NCI-H1048 (cell line): ENCODE measurements around the gene RFX1.
"Not testable (repeated sequence)": the region's sequence is repeated elsewhere in the genome, so short reads cannot be mapped to it uniquely, and the experiment has no call there.

Source experiments
- DNase-seq: peaks from one replicate; lab custom pipeline; 2025; lab: John Stamatoyannopoulos, UW

Gene RFX1

DNA sequence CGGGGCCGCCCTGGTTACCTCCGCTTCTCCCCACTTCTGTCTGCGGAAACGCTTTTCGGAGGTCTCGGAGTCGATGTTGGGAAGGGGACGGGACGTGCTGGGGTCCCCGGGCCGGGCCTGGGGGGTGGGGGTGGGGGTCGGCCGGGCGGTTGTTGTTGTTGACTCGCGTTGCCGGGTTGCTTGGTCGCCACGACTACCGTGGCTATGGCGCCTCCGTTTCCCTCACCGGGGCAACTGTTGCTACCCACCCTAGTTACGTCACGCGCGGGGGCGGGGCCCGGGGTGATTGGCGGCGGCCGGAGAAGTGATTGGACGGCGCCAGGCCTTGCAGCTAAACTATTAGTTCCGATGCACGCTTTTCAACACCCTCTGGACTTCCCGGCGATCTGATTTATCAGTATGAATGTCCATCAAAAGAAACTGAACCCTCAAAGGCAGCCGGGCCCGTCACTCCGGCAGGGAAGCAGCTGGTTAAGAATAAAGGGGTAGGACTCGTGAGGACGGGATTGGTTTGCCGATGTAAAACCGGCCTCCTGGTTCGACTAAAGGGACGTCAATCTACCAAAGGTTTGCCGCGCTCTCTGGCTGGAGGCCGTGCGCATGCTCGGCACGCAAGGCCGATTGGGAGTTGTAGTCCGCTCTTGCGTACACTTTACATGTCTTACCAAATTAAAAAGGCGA is at the start of gene RFX1:
Gene RFX1, minus strand, starts transcription at position 236 of the 681 bp plus-strand sequence. CDS start 12,477 bp downstream, outside the sequence.
- peak; percentile 97 for DNase-seq

DNA sequence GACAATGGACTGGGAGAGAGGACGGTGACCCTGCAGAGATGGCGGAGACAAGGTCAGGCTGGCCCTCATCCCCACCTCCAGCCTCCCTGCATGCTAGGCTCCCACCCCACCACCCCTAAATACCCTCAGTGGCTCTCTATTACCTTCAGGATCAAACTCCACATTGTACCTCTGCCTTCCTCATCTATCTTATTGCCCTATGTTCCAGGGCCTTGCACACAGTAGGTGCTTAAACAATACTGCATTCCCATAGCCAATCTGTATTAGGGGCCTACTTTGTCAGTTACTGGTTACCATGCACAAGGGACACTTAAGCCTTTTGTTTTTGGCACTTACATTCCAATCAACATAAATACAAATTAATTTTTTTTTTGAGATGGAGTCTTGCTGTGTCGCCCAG is 49.3 kb upstream of the RFX1 start:
- DNase-seq, result no peak

DNA sequence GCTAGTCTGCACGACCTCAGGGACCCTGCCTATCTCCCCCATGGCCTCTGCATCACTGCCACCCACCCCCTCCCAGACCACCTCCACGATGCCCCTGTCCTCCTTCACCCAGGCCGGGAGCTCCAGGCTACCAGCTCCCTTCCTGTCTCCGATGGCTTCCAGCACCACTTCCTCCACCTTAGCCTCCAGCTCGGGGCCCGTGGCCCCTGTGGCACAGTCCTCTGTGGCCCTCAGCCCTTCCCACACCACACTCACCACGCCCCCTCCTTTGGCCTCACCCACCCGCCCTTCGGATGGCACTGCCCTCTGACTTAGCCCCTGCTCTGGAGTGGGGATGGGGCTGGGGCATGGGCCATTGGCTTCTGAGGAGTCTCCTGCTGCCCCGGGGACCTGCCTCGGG is 48.6 kb upstream of the RFX1 start:
- DNase-seq, result no peak

DNA sequence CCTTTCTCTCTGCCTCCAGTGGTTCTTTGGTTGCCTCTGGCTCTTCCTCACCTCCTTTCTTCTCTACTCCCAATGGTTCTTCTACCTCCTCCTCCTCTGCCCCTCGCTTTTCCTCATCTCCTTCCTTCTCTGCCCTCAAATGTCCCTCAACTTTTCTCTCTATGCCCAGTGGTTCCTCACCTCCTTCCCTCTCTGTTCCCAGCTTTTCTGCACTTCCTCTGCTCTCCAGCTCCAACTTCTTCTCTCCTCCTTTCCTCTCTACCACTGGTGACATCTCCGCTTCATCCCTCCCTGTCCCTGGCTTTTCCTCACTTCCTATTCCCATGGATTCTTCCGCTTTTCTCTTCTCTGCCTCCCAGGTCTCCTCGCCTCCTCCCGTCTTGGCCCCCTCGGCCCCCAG is 48.0 kb upstream of the RFX1 start:
- DNase-seq, result no peak

DNA sequence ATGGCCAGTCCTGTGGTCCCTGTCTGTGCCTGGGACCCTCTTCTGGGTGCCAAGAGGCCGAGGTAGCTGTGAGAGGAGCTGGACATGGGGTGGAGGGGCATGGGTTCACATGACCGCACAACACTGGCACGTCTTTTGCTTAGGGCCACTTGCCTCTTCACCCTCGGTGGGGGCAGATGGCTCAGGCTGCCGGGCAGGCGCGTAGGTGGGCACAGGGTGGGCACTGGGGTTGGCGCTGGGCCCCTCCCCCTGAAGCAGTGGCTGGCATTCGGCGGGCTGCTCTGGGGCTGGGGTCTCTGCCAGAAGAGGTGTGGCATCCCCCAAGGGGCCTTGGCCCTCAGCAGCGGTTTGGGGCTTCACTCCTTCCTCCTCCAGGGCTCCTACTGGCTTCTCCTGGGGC is 47.4 kb upstream of the RFX1 start:
- DNase-seq, result no peak

DNA sequence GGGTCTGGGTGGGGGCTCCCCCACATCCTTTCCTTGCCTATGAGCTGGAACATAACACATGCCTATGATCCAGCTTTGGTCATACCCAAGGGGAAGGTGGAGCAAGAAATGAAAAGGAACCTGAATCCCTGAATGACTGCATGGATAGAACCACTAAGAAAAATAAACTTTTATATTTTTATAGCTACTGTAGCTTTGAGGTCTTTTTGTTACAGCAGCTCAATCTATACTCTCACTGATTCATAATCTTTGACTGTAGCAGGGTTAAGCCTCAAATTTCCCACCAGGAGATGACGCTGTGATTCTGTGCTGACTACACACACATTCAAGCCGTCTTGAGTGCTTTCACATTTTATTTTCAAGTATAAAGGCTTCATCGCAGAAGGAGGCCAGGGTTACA is 46.9 kb upstream of the RFX1 start:
- DNase-seq, result no peak

DNA sequence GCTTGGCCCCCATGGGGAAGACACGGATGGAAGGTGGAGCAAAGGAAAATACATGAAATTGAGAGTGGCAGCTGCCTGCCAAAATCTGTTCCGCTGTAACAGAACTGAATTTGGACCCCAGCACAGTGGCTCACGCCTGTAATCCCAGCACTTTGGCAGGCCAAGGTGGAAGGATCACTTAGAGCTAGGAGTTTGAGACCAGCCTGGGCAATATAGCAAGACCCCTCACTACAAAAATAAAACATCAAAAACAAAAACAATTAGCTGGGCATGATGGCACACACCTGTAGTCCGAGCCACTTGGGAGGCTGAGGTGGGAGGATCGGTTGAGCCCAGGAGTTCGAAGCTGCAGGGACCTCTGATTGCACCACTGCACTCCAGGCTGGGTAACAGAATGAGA is 46.4 kb upstream of the RFX1 start:
- no peak for DNase-seq

DNA sequence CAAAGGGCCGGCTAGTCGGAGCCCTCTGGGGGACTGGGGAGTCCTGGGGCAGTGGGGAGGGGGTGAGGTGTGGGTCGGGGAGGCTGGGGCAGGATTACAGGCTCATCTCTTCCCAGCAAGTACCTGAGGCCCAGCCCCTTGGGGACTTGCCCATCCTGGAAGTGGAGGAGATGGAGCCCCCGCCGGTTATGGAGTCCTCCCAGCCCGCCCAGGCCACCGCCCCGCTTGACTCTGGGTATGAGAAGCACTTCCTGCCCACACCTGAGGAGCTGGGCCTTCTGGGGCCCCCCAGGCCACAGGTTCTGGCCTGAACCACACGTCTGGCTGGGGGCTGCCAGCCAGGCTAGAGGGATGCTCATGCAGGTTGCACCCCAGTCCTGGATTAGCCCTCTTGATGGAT is 45.9 kb upstream of the RFX1 start:
- no peak for DNase-seq

DNA sequence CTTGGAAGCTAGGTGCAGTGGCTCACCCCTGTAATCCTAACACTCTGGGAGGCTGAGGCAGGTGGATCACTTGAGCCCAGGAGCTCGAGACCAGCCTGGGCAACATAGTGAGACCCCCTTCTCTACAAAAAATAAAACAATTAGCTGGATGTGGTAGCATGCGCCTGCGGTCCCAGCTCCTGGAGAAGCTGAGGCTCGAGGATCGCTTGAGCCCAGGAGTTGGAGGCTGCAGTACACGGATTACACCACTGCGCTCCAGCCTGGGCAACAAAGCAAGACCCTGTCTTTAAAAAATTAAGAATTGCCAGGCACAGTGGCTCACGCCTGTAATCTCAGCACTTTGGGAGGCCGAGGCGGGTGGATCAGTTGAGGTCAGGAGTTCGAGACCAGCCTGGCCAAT is 44.8 kb upstream of the RFX1 start:
- not testable (repeated sequence) for DNase-seq

DNA sequence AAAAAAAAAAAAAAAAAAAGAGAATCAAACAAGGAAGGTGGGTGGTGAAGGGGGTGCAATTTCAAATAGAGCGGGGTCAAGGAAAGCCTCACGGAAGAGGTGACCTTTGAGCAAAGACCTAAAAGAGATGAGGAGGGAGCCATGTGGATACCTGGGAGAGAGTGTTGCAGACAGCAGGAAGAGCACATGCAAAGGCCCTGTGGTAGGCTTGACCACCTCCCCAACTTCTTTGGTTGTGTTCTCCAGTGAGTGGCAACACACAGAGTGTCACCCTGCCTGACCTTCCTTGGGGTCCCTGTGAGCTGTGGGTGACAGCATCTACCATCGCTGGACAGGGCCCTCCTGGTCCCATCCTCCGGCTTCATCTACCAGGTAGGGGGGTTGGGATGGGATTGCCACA is 44.4 kb upstream of the RFX1 start:
- no peak for DNase-seq

DNA sequence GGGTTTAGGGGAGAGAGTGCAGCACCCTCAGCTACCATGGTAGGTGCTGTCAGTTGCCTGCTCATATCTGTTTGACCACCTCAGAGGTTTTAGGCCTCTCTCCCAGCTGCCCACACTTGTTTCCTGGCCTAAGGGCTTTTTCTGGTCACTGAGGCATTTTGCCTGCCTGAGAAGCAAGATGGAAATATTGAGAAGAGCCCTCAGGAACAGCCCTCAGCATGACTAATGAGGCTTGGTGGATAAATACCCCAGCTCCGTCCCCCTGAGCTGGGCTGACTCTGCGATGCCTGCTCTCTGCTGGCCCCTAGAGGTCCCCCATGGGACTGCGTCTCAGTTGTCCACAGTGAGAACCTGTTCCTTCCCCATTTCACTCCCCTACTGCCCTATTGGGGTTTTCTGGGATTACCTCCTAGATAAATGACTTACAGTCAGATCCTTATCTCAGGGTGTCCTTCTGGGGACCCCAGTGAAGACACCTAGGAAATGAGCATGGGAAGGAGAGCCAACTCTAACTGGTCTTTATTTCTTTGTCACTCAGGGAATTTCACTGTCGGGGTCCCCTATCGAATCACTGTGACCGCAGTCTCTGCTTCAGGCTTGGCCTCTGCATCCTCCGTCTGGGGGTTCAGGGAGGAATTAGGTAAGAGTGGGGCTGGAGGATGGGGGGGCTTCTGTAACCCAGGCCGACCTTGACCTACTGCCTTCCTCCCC is 42.5 kb upstream of the RFX1 start:
- no peak for DNase-seq

DNA sequence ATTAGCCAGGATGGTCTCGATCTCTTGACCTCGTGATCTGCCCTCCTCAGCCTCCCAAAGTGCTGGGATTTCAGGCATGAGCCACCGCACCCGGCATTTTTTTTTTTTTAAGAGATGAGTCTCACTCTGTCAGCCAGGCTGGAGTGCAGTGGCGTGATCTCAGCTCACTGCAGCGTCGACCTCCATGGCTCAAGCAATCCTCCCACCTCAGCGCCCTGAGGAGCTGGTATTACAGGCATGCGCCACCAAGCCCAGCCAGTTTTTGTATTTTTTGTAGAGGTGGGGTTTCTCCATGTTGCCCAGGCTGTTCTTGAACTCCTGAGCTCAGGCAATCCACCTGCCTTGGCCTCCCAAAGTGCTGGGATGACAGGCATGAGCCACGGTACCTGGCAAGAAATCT is 41.7 kb upstream of the RFX1 start:
- not testable (repeated sequence) for DNase-seq

DNA sequence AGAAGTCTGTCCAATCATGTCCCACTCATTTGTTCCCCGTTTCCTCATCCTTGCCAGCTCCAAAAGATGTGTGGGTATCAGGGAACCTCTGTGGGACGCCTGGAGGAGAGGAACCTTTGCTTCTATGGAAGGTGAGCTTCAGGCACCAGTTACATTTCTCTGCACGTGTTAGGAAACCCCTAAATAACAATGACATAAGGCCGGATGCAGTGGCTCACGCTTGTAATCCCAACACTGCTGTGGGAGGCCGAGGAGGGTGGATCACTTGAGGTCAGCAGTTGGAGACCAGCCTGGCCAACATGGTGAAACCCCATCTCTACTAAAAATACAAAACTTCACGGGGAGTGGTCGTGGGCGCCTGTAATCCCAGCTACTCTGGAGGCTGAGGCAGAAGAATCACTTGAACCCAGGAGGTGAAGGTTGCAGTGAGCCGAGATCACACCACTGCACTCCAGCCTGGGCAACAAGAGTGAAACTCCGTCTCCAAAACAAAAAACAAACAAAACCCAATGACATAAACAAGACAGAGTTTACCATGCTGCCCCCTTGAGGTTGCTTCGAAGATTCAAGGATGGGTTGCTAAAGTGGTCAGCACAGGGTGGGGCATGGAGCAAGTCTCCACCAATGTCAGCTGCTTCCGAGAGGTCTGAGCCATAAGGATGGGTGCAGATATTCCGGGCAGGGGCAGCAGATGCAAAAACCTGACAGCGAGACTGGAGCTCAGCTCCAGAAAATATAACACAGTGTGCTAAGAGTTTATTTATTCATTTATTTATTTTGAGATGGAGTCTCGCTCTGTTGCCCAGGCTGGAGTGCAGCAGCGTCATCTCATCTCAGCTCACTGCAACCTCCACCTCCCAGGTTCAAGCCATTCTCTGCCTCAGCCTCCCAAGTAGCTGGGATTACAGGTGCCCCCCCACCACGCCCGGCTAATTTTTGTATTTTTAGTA is 36.8 kb upstream of the RFX1 start:
- not testable (repeated sequence) for DNase-seq

DNA sequence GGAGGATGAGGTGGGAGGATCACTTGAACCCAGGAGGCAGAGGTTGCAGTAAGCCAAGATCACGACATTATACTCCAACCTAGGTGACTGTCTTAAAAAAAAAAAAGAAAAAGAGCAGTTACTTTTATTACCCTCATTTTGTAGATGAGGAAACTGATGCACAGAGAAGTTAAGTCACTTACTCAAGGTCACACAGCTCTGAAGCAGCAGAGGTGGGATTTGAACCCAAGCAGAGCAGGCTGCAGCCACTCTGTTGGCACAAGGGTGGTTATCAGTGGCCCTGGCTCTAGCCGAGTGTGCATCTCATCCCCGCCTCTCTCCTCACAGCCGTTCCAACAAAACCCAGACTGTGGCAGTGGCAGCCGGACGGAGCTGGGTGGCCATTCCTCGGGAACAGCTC is 33.1 kb upstream of the RFX1 start:
- no peak for DNase-seq

DNA sequence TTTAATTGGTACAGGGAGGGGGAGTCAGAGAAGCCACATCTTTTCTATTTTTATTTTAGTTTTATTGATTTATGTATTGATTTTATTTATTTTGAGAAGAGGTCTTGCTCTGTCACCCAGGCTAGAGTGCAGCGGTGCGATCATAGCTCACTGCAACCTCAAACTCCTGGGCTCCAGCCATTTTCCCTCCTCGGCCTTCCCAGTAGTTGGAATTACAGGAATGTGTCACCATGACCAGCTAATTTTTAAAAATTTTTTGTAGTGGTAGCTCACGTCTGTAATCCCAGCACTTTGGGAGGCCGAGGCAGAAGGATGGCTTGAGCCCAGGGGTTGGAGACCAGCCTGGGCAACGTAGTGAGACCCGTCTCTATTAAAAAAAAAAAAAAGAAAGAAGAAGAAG is 29.6 kb upstream of the RFX1 start:
- no peak for DNase-seq

DNA sequence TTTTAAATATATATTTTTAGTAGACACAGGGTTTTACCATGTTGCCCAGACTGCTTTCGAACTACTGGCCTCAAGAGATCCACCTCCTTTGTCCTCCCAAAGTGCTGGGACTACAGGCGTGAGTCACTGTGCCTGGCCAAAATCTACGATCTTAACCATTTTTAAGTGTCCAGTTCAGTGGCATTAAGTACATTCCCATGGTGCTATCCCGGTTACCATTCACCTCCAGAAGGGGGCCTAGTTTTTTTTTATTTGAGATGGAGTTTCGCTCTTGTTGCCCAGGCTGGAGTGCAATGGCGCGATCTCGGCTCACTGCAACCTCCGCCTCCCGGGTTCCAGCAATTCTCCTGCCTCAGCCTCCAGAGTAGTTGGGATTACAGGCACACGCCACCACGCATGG is 29.0 kb upstream of the RFX1 start:
- DNase-seq, result not testable (repeated sequence)

DNA sequence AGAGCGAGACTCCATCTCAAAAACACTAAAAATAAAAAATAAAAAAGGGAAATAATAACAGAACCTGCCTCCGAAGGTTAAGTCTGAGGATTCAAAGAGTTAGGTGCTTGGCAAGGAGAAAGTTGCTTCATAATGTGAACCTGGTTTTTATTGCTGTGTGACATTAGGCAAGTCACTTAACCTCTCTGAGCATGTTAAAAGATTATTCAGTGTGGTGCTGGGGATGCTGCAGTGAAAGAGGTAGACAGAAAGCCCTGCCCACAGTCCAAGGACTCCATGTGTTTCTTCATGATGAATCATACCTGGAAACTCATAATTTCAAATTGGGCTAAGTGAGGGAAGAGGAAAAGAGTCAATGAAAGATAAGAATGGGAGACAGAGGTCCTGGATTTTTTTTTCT is 27.8 kb upstream of the RFX1 start:
- DNase-seq, result no peak

DNA sequence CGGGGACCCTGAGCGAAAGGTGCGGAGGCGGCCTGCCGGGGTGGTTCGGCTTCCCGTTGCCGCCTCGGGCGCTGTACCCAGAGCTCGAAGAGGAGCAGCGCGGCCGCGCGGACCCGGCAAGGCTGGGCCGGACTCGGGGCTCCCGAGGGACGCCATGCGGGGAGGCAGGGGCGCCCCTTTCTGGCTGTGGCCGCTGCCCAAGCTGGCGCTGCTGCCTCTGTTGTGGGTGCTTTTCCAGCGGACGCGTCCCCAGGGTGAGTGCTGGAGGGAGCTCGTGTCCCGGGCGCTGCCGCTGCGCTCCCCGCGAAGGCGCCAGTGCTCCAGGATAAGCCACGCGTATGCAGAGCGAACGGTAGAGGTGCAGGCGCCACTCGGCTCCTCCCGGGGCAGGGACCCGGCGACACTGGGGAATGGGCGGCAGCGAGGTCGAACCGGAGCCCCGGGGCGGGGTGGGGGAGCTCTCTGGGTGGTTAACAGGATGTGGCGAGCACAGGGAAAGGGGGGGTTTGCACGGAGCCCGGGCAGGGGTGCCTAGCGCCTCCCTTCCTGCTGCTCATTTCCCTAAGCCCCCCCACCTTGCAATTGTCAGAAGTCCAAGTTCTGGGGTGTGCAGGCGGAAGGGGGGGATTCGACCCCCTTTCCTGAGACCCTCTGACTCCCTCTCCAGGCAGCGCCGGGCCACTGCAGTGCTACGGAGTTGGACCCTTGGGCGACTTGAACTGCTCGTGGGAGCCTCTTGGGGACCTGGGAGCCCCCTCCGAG is 25.8 kb upstream of the RFX1 start, which contains the start of gene IL27RA:
Gene IL27RA, plus strand, starts transcription at position 44 of the 762 bp plus-strand sequence. Its CDS starts 111 bp downstream, at position 155.
- DNase-seq, result no peak

DNA sequence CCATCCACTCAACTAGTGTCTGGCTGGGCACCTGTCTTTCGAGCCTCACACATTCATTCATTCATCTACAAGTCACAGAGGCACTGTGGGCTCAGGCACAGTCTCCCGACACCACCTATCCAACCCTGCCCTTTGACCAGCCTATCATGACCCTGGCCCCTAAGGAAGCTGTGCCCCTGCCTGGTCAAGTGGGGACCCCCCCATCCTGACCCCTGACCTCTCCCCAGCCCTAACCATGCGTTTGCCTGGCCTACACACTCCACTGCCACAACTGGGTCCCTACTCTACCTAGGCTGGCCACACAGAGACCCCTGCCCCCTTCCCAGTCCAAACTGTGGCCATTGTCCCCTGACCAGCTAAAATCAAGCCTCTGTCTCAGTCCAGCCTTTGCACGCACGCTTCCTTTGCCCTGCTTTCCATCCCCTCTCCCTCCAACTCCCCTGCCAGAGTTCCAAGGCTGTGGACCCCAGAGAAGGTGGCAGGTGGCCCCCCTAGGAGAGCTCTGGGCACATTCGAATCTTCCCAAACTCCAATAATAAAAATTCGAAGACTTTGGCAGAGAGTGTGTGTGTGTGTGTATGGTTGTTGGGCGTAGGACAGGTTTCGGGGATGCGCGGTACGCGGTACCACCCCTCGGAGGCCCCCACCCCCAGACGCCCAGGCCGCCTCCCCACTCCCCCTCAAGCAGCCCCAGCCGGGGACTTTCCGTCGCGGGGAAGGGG is 25.0 kb upstream of the RFX1 start:
- no peak for DNase-seq

DNA sequence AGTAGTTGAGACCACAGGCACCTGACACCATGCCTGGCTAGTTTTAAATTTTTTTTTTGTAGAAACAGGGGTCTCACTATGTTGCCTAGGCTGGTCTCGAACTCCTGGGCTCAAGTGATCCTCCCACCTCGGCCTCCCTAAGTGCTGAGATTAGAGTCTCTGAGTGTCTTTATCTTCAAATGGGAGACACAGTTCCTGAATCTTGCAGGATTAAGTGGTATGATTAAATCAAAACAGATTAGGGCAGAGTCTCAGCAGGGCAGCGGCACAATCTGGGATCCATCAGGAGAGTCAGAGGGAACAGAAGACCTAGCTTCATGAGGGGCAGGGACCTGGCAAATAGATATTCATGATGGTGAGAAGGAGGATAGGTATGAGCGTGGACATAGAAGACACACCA is 22.8 kb upstream of the RFX1 start:
- no peak for DNase-seq

DNA sequence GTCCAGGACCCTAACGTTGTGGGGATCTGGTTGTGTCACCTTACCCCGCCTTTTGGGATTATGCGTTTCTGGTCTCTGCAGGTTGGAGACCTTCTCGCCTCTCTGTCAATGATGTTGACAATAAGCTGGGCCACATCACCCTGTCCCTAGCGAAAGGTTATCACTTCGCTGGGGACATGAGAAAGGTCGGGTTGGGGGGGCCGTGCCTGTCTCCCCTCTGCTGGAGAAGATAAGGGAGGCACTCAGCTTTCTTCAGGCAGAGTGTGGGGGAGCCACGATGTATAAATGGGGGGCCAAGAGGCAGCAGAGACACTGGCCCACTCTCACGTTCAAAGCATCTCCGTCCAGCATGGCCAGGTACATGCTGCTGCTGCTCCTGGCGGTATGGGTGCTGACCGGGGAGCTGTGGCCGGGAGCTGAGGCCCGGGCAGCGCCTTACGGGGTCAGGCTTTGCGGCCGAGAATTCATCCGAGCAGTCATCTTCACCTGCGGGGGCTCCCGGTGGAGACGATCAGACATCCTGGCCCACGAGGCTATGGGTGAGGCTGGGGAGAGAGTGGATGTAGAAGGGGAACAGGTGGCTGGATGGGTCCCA is 21.8 kb upstream of the RFX1 start, which contains the start of gene RLN3:
Gene RLN3, plus strand, starts transcription at position 293 of the 595 bp plus-strand sequence. Its CDS starts 57 bp downstream, at position 350.
- no peak for DNase-seq
